Activated naive CD4-positive, alpha-beta T cell treated with anti-CD3 and anti-CD28 coated beads, Interleukin-2, amount 10 ng/mL, durations not matched to agents 7 days and 5 days (primary cell): ENCODE results near the gene SLX9.
"Not testable (repeated sequence)": the region's sequence is repeated elsewhere in the genome, so short reads cannot be mapped to it uniquely, and the experiment has no call there.

Experiments used
- CTCF ChIA-PET: fragments of 350-600 bp; sonication (Branson Sonifier 250); formaldehyde crosslinking; loops from one replicate; lab custom pipeline; 2021; ENCODE audit warnings: antibody characterized with exemption; lab: Charles Lee
- DNase-seq: peaks from one replicate; pipeline ENCODE4 v3.0.0-alpha.2; 2020
- H3K27ac Mint-ChIP-seq: one replicate; pipeline ENCODE4 v1.8.0; 2021; ENCODE audit warnings: mild to moderate bottlenecking, moderate library complexity, mixed read lengths
- H3K27me3 Mint-ChIP-seq: one replicate; pipeline ENCODE4 v1.8.0; 2021; ENCODE audit warnings: mild to moderate bottlenecking, mixed read lengths
- H3K36me3 Mint-ChIP-seq: one replicate; pipeline ENCODE4 v1.8.0; 2021; ENCODE audit warnings: mixed read lengths
- H3K4me1 Mint-ChIP-seq: one replicate; pipeline ENCODE4 v1.8.0; 2021; ENCODE audit warnings: mixed read lengths
- H3K4me3 Mint-ChIP-seq: one replicate; pipeline ENCODE4 v1.8.0; 2021; ENCODE audit warnings: mild to moderate bottlenecking, moderate library complexity, mixed read lengths
- H3K9me3 Mint-ChIP-seq: one replicate; pipeline ENCODE4 v1.8.0; 2021; ENCODE audit warnings: mixed read lengths

The SLX9 gene

DNA sequence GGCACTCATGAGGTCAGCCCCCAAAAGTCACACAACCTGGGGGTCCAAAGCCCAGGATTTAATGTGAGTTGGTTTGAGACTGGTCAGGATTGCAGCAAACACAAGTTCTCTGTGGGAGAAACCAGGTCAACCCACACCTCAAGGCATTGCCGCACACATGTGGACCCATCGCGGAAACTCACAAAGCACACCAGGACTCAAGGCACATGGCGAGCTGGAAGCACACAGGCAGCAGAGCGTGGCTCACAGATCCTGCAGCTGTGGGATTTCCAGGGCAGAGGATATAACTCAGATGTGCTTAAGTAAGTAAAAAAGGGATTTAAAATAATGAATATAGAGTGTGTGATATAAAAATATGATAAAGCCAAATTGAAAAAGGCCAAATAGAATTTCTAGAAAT is 82.9 kb downstream of the SLX9 start:
- no peak for DNase-seq
- Mint-ChIP-seq H3K27ac (no peak overlapping the region), H3K9me3 (peaks cover 4% of the 10 kb centered on the region), H3K4me1 (peaks cover 7% of the 10 kb centered on the region), H3K4me3 (no peak overlapping the region), H3K36me3 (no peaks in the 10 kb centered on the region), H3K27me3 (peaks cover 46% of the 10 kb centered on the region)
- CTCF ChIA-PET, result interaction anchor here (1.0 kb wide), 1 partner anchor 116 kb away, joined by 4 read pairs; no protein-coding TSS in a partner anchor

DNA sequence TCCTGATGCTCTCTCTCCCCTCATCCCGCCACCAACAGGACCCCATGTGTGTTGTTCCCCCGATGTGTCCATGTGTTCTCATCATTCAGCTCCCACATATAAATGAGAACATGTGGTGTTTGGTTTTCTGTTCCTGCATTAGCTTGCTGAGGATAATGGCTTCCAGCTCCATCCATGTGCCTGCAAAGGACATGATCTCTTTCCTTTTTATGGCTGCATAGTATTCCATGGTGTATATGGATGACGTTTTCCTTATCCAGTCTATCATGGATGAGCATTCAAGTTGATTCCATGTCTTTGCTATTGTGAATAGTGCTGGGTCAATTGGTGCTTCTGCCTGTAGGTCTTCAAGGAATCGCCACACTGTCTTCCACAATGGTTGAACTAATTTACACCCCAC is 84.7 kb downstream of the SLX9 start:
- H3K36me3 Mint-ChIP-seq, result not testable (repeated sequence)

DNA sequence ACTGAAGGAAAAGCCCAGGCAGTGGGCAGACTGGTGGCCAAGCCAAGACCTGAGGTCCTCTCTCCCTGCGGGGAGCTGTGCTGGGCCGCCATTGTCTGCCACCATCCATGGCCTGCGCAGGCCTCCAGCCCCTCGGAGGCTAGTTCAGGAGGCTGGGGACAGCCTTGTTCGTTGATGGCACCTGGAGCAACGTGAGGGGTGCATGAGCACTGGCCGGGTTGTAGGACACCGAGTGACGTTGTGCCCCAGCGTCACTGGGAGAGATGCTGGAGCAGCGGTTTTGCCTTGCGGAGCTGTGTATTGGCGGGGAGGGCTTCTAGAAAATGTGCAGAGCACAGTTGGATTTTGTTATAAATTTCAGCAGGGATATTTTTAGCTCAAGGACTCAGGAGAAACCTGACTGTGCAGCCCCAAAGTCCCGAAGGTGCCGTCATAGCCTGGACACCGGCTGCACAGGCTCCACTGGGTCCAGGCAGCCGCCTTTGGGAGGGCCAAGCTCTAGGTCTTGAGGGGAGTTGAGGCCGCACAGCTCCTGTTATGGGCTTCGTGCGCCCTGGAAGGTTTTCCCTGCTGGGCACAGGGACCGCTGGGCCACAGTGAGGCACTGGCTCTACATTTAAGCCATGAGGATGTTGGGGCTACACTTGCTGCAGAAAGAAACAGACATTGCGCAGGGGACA is 86.4 kb downstream of the SLX9 start:
- CTCF ChIA-PET, result no interaction called here

More for the DNA sequence above, 84.7 kb downstream of the SLX9 start:
- H3K4me3 Mint-ChIP-seq, H3K4me1 Mint-ChIP-seq, CTCF ChIA-PET, H3K27ac Mint-ChIP-seq, H3K9me3 Mint-ChIP-seq, DNase-seq: not testable (repeated sequence)
- peaks cover 38% of the 10 kb centered on the region for H3K27me3 Mint-ChIP-seq

More for the DNA sequence above, 86.4 kb downstream of the SLX9 start:
- peaks cover 38% of the 10 kb centered on the region for H3K27me3 Mint-ChIP-seq
- H3K27ac Mint-ChIP-seq, result no peak overlapping the region
- DNase-seq, result no peak
- H3K9me3 Mint-ChIP-seq, result peaks cover 4% of the 10 kb centered on the region
- H3K4me3 Mint-ChIP-seq, result no peak overlapping the region
- no peaks in the 10 kb centered on the region for H3K36me3 Mint-ChIP-seq
- H3K4me1 Mint-ChIP-seq, result no peaks in the 10 kb centered on the region
